Coronary artery (tissue), 2 donors: ENCODE results near the gene EXO5.
"Not testable (repeated sequence)": the region's sequence is repeated elsewhere in the genome, so short reads cannot be mapped to it uniquely, and the experiment has no call there.

Experiments
- DNase-seq: peaks from one replicate; pipeline ENCODE4 v3.0.0-alpha.2; 2017; ENCODE audit warnings: low spot score
- H3K27ac ChIP-seq, 2 donors: fragments of 200-600 bp; sonication (generic); one replicate each; pipeline ENCODE4 v1.5.1; 2016 to 2019
- H3K4me3 ChIP-seq: fragments of 200-600 bp; sonication (generic); 2 replicates; pipeline ENCODE4 v1.5.1; 2016; ENCODE audit warnings: mild to moderate bottlenecking, moderate library complexity
- TF ChIP-seq, protein P1 (sequence below): fragments of 200-600 bp; sonication (generic); IDR thresholded peaks from one replicate; pipeline ENCODE4 v1.5.1; 2019; ENCODE audit warnings: antibody characterized with exemption

Gene EXO5

GRCh38 chr1:40478276-40478675, 30.3 kb upstream of the EXO5 start:
- no peak for DNase-seq
- TF ChIP-seq, protein P1, sequence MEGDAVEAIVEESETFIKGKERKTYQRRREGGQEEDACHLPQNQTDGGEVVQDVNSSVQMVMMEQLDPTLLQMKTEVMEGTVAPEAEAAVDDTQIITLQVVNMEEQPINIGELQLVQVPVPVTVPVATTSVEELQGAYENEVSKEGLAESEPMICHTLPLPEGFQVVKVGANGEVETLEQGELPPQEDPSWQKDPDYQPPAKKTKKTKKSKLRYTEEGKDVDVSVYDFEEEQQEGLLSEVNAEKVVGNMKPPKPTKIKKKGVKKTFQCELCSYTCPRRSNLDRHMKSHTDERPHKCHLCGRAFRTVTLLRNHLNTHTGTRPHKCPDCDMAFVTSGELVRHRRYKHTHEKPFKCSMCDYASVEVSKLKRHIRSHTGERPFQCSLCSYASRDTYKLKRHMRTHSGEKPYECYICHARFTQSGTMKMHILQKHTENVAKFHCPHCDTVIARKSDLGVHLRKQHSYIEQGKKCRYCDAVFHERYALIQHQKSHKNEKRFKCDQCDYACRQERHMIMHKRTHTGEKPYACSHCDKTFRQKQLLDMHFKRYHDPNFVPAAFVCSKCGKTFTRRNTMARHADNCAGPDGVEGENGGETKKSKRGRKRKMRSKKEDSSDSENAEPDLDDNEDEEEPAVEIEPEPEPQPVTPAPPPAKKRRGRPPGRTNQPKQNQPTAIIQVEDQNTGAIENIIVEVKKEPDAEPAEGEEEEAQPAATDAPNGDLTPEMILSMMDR: no peak
- Histone ChIP-seq H3K4me3 (peak overlapping the region; percentile 92), H3K27ac (peak overlapping the region; percentile 51 to 81)

GRCh38 chr1:40479156-40479555, 29.4 kb upstream of the EXO5 start:
- H3K4me3 ChIP-seq: no peak overlapping the region
- TF ChIP-seq, protein P1: no peak
- DNase-seq: no peak
- no peak overlapping the region for H3K27ac ChIP-seq

DNA sequence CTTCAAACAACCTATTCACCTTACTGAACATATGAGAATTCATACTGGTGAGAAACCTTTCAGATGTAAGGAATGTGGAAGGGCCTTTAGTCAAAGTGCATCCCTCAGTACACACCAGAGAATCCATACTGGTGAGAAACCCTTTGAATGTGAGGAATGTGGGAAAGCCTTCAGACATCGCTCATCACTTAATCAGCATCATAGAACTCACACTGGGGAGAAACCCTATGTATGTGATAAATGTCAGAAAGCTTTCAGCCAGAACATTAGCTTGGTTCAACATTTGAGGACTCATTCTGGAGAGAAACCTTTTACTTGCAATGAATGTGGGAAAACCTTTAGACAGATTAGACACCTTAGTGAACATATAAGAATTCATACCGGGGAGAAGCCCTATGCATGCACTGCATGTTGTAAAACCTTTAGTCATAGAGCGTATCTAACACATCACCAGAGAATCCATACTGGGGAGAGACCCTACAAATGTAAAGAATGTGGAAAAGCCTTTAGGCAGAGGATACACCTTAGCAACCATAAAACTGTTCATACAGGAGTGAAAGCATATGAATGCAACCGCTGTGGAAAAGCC, 13.2 kb upstream of the EXO5 start:
- no peak for DNase-seq
- TF ChIP-seq, protein P1: no peak
- H3K4me3 ChIP-seq: no peak overlapping the region
- H3K27ac ChIP-seq: no peak overlapping the region

GRCh38 chr1:40502651-40503050, 5.9 kb upstream of the EXO5 start:
- not testable (repeated sequence) for H3K4me3 ChIP-seq, DNase-seq, H3K27ac ChIP-seq

GRCh38 chr1:40507973-40508372, 594 bp upstream of the EXO5 start:
- DNase-seq: no peak
- Histone ChIP-seq H3K27ac (peak overlapping the region; percentile 67 to 85), H3K4me3 (peak overlapping the region; percentile 77)
- TF ChIP-seq, protein P1: no peak

DNA sequence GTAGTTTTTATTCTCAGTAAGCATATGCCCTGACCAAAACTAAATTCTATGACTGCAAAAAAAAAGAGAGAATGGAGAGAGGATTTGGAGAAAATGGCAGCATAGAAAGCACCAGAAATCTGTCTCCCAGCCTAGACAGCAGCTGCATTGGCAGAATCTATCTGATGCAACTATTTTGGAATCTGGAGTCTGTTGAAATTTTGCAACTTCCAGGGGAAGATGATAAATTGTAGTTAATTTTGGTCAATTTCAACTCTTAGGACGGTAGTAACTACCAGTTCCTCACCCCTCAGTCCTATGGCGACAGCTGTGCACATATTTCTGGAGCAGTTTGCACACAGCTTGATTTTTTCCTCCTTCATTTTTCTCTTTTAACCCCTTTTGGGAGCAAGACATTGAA, 10.9 kb downstream of the EXO5 start:
- Histone ChIP-seq H3K4me3 (no peak overlapping the region), H3K27ac (no peak overlapping the region)
- no peak for DNase-seq
- TF ChIP-seq, protein P1: no peak

GRCh38 chr1:40530735-40531380, 22.3 kb downstream of the EXO5 start:
- DNase-seq: no peak
- peak overlapping the region; percentile 84 for H3K4me3 ChIP-seq
- TF ChIP-seq, protein P1: no peak
- H3K27ac ChIP-seq: peak overlapping the region; percentile 85 to 87
